Left lung (tissue), 10 donors: Measurements from ENCODE around the gene AFG3L2. TPM values are rescaled to one million over a fixed set of nuclear protein-coding genes. Genes with fewer than 3 reads are reported as not detected.

Source experiments
- ATAC-seq: fragments of 200-7000 bp; cut with Tn5 transposase; one replicate; pipeline ENCODE4 v1.9.1; 2020; ENCODE audit warnings: moderate library complexity
- DNase-seq, 4 donors: peaks; one replicate each; pipeline ENCODE4 v3.0.0-alpha.2; 2013 to 2020
- H3K27ac ChIP-seq, 2 donors: fragments of 200-600 bp; sonication (generic) in 1 of 2; one replicate each; pipeline versions ENCODE4 v1.5.0 to v1.8.0; 2020 to 2021
- H3K27me3 ChIP-seq, 2 donors: fragments of 200-600 bp; sonication (generic) in 1 of 2; one replicate each; pipeline versions ENCODE4 v1.5.0 to v1.8.0; 2020 to 2021
- H3K36me3 ChIP-seq, 2 donors: fragments of 200-600 bp; sonication (generic) in 1 of 2; one replicate each; pipeline versions ENCODE4 v1.5.0 to v1.8.0; 2020 to 2021
- H3K4me1 ChIP-seq, 2 donors: fragments of 200-600 bp; one replicate each; pipeline ENCODE4 v1.8.0; 2021
- H3K4me3 ChIP-seq, 2 donors: fragments of 200-600 bp; sonication (generic) in 1 of 2; one replicate each; pipeline versions ENCODE4 v1.5.0 to v1.8.0; 2020 to 2021; ENCODE audit warnings: mild to moderate bottlenecking in 1 of 2
- H3K9me3 ChIP-seq, 2 donors: fragments of 200-600 bp; sonication (generic) in 1 of 2; one replicate each; pipeline versions ENCODE4 v1.5.0 to v1.8.0; 2020 to 2021
- intact Hi-C, 2 donors: fragments of 100-400 bp; cut with DNase I; formaldehyde crosslinking; loops; one replicate each; pipeline versions ENCODE4 v1.11.2 to v1.14.2; 2022
- polyA plus RNA-seq, 6 donors: library from polyadenylated mRNA; unstranded; fragments of 120-200 nt; gene quantifications; one replicate each; pipeline ENCODE4 v1.2.1, GENCODE V29; 2013; ENCODE audit not compliant: insufficient read length in 6 of 6
- total RNA-seq, 2 donors: library from RNA; stranded (reverse); fragmentation: NEBNext Ultra II Directional; extraction: Animal tissue kit (Norgen Biotek cat#: 25700); gene quantifications; one replicate each; pipeline ENCODE4 v1.2.1, GENCODE V29; 2021
- TF ChIP-seq, protein P1 (sequence below), 2 donors: fragments of 200-600 bp; sonication (generic) in 1 of 2; IDR thresholded peaks; one replicate each; pipeline versions ENCODE4 v1.5.0 to v1.8.0; 2021; ENCODE audit warnings: antibody characterized with exemption in 2 of 2
- donor health status: DM: no; HTN: yes; CAD: no.
- donor health status: DM: no; HTN: no; CAD: no.

Gene AFG3L2
- total and polyA plus RNA-seq, 8 donors: 30.3 to 48.4 (median 43.9) TPM

DNA sequence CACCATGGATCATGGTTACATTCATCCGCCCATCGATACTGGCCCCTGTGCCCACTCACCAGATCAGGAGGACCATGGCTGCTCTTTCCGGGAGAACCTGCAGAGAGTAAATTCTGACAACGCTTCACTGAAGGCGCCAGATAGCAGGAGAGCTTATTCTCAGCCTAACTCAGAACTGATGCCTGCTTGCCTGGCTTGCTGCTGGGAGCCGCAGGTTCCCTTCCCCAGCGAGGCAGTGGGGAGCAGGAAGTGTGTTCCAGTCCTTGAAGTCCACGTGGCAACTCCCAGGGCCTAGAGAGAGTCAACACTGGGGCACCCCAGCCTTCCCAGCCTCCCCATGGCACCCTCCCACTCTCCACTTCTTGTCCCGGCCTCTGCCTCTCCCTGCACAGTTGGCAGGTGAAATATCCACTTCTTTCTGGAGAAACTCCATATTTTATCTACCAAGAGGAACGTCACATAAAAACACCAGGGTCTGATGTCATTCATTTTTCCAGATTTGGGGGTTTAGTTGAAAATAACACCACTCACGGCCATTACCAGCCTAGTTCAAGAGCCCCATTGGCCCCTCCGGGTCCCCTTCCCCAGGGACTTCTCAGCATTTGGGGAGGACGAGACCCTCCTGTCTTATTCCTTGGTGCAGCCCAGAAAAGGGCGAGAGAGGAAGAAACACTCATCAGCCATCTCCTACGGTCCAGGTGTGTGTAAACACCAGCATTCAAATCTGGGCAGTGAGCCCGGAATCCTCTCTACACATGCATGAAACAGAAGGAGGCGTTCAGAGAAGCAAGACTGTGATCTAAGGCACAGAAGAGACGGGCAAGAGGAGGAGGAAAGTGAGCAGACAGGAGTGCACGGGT, 72.4 kb downstream of the AFG3L2 start:
- H3K4me3 ChIP-seq: no peak overlapping the region
- H3K27ac ChIP-seq: no peak overlapping the region
- H3K27me3 ChIP-seq: peaks cover 0 to 45% of the 10 kb centered on the region in 2 donors
- TF ChIP-seq, protein P1, sequence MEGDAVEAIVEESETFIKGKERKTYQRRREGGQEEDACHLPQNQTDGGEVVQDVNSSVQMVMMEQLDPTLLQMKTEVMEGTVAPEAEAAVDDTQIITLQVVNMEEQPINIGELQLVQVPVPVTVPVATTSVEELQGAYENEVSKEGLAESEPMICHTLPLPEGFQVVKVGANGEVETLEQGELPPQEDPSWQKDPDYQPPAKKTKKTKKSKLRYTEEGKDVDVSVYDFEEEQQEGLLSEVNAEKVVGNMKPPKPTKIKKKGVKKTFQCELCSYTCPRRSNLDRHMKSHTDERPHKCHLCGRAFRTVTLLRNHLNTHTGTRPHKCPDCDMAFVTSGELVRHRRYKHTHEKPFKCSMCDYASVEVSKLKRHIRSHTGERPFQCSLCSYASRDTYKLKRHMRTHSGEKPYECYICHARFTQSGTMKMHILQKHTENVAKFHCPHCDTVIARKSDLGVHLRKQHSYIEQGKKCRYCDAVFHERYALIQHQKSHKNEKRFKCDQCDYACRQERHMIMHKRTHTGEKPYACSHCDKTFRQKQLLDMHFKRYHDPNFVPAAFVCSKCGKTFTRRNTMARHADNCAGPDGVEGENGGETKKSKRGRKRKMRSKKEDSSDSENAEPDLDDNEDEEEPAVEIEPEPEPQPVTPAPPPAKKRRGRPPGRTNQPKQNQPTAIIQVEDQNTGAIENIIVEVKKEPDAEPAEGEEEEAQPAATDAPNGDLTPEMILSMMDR (IDR thresholded peaks at IDR 0.05): no peak
- peak in 1 of 4 donors; percentile 72 for DNase-seq
- peak; percentile 42 for ATAC-seq
- no peaks in the 10 kb centered on the region for H3K36me3 ChIP-seq
- intact Hi-C loops: no loop called here
- no peaks in the 10 kb centered on the region for H3K9me3 ChIP-seq
- H3K4me1 ChIP-seq: peaks cover 3 to 23% of the 10 kb centered on the region in 2 donors

- no peak for DNase-seq
- ATAC-seq: no peak
- peaks cover 0 to 25% of the 10 kb centered on the region in 2 donors for H3K27me3 ChIP-seq
- no peak overlapping the region for H3K27ac ChIP-seq
- no peaks in the 10 kb centered on the region for H3K36me3 ChIP-seq
- peaks cover 0 to 3% of the 10 kb centered on the region in 2 donors for H3K9me3 ChIP-seq
- TF ChIP-seq, protein P1 (IDR thresholded peaks at IDR 0.05): no peak
- H3K4me1 ChIP-seq: peaks cover 0 to 11% of the 10 kb centered on the region in 2 donors
- intact Hi-C loops: no loop called here
- no peak overlapping the region for H3K4me3 ChIP-seq
These were observed 74.5 kb downstream of the AFG3L2 start for GRCh38 chr18:12302391-12303147.

DNA sequence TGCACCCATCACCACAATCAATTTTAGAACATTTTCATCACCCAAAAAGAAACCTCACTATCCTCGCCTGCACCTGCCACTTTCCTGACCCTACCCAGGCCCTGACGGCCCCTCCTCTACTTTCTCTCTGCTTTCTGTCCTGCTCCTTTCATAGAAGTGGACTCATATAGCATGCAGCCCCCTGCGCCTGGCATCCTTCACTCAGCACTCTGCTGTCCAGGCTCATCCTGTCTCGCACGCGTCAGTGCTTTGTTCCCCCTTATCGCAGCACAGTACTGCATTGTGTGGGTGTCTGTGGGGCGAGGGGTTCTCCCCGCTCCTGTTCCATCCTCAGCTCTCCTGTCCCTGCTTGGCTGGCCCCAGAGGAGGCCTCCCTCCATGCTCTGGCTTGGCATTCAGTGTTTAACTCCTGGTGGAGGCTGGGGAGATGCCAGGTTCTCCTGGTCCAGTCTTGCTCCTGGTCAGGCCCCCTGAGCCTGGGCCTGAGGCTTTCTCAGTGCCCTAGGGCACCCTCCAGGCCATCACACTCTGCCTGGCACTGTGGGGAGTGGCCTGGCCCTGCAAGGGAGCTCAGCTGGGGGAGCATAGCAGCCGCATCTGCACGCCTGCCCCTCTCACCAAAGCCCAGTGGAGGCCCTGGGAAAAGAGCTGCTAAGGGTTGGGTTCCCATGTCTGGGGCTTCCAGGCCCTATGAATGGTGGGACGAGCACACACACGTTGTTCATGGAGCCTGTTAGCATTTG, 75.6 kb downstream of the AFG3L2 start:
- H3K4me1 ChIP-seq: peaks cover 0 to under 1% of the 10 kb centered on the region in 2 donors
- TF ChIP-seq, protein P1 (IDR thresholded peaks at IDR 0.05): no peak
- ATAC-seq (no peak), DNase-seq (no peak)
- no peak overlapping the region for H3K27ac ChIP-seq
- no peak overlapping the region for H3K4me3 ChIP-seq
- peaks cover 0 to 3% of the 10 kb centered on the region in 2 donors for H3K9me3 ChIP-seq
- peaks cover 0 to 14% of the 10 kb centered on the region in 2 donors for H3K27me3 ChIP-seq
- intact Hi-C loops: no loop called here
- H3K36me3 ChIP-seq: no peaks in the 10 kb centered on the region

DNA sequence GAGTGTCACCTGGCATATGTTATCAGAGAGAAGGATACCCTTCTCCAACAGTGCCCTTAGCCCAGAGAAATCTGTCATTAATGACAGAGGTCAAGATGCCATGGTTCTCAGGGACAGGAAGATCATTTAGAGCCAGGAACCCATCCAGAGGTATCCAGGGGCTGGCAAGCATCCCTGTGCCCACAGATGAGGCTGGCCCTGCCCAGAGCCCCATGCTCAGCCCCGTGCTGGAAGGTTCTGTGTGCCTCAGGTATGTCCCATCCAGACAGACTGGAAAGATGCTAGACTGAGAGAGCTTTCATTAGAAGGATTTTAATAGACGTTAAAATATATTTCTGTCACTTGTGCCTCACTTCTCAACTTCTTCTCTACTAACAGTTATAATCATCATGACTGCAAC, 77.2 kb downstream of the AFG3L2 start:
- no peak for ATAC-seq
- peaks cover 0 to under 1% of the 10 kb centered on the region in 2 donors for H3K27me3 ChIP-seq
- H3K4me1 ChIP-seq: no peaks in the 10 kb centered on the region
- no peak overlapping the region for H3K27ac ChIP-seq
- no peaks in the 10 kb centered on the region for H3K36me3 ChIP-seq
- H3K4me3 ChIP-seq: no peak overlapping the region
- DNase-seq: no peak
- H3K9me3 ChIP-seq: peaks cover 0 to 3% of the 10 kb centered on the region in 2 donors
- TF ChIP-seq, protein P1 (IDR thresholded peaks at IDR 0.05): no peak
- intact Hi-C loops: no loop called here
